H54 (cell line): ENCODE results near the gene IRS2.
"Not testable (repeated sequence)": the region's sequence is repeated elsewhere in the genome, so short reads cannot be mapped to it uniquely, and the experiment has no call there.

Source experiments
- DNase-seq: peaks from one replicate; pipeline ENCODE4 v3.0.0; 2011; ENCODE audit warnings: low spot score, mixed read lengths; ENCODE audit not compliant: insufficient read length
- FAIRE-seq: peaks from 3 replicates; lab custom pipeline; 2011; peaks lifted over from hg19 to GRCh38; lab: Jason Lieb, UNC
- POLR2A ChIP-seq: IDR thresholded peaks from 2 replicates; pipeline ENCODE4 v1.6.1; 2011; ENCODE audit warnings: low read depth, mild to moderate bottlenecking, low read length

IRS2 gene

GRCh38 chr13:109745060-109745459, 41.3 kb downstream of the IRS2 start:
- no peak for FAIRE-seq
- TF ChIP-seq POLR2A = no peak
- no peak for DNase-seq

GRCh38 chr13:109744512-109745051, 41.8 kb downstream of the IRS2 start:
- no peak for DNase-seq
- TF ChIP-seq POLR2A = no peak
- no peak for FAIRE-seq

GRCh38 chr13:109743706-109744453, 42.5 kb downstream of the IRS2 start:
- FAIRE-seq = peak; percentile 99
- no peak for TF ChIP-seq POLR2A
- DNase-seq = peak; percentile 84

DNA sequence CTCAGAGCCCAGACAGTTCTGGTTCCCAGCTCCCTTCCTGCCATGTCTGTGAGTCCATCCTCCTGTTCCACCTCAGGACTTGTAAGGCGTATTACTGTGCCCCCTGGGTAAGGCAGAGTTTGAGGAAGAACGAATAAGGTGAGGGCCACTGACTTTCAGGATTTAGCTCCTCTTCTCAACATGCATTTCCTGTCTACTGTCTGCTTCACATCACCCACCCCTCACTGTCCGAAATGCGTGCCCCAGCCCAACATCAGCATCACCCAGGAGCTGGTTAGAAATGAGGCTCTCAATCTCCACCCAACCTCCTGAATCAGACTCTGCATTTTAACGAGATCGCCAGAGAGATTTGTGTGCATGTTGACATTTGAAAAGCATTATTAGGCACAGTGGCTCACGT, 44.4 kb downstream of the IRS2 start:
- FAIRE-seq = no peak
- DNase-seq = no peak
- no peak for TF ChIP-seq POLR2A

GRCh38 chr13:109740721-109741120, 45.7 kb downstream of the IRS2 start:
- TF ChIP-seq POLR2A = no peak
- no peak for FAIRE-seq
- no peak for DNase-seq

- FAIRE-seq (no peak), DNase-seq (no peak)
- no peak for TF ChIP-seq POLR2A
Measured at GRCh38 chr13:109740121-109740520, 46.3 kb downstream of the IRS2 start.

DNA sequence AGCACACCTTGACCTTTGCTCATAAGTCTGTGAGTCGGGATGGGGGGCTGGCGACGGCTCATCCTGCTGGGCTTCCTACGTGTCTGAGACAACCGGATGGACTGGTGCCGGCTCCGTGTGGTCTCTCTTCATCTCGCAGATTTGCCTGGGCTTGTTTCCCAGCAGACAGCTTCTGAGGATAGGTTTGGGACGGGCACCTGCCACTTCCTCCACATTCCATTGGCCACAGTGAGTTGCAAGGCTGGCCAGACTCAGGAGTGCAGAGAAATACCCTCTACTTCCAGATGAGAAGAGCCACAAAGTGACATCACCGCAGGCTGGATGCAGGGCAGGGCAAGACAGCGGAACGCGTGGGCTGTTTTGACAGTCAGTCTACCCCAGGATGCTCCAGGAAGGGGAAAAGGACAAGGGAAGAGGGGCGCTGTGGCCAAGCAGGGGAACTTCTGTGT, 48.1 kb downstream of the IRS2 start:
- FAIRE-seq (no peak), DNase-seq (no peak)
- no peak for TF ChIP-seq POLR2A

DNA sequence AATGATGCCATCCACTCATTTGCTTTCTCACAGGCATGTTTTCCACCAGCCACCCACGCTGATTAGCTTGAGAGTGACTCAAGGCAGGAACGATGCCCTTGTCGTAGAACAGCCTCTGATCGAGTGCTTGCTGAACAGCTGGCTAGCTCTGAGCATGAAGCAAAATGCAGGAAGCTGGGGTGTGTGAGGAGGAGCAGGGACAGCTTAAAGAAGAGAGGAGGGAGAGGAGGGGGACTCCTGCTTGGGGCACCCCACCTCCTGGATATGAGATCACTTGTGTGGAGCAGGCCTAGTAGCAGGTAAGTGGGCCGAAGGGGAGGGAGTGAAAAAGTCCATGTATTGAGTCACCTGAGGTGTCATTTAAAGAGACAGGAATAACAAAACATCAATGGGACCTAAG, 48.8 kb downstream of the IRS2 start:
- TF ChIP-seq POLR2A = no peak
- DNase-seq (no peak), FAIRE-seq (no peak)

DNA sequence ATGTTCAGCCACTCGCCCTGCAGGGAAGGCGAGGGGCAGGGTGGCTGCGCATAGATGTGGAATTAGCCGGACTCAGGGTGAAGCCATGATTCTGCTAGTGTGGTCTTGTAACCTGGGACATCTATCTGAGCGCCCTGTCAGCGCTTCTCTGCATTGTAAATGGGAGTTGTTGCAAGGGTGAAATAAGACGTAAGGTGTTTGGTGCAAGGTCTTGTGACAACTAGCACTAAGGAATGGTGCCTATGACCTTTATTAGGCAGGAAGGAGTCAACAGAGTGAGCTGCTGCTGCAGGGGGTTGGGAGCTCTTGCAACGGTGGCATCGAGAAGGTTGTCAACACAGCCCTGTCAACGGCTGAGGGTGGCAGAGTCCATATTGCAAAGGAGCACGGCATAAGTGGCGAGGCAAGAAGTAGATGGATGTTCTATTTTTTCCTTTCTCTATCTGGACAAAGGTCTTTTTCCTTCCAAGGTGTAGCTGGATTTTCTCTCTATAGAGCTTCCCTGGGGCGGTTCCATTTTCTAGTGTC, 49.3 kb downstream of the IRS2 start:
- DNase-seq = no peak
- FAIRE-seq = no peak
- TF ChIP-seq POLR2A = no peak

DNA sequence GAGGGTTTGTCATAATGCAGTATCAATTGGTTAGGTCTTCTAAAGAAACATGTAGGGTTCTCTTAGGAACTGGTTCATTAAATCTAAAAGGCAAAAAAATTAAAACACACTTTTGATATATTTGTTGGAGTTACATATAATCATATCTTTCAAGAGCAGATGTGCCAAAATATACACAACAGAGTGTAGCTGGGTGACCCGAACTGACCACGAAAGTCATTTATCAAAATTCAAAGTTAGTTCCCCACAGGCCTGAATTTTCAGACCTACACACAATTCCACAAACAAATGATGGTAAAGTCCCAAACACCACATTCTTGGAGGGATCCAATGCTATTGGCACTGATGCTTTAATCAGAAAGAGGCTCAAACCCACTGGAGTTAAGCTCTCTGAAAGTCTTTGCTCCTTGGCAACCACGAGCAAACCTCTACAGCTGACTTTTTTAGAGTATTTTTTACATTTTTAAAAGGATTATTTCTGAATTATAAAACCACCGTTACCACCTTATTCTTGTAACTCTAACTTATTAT, 50.9 kb downstream of the IRS2 start:
- peak; percentile 71 for FAIRE-seq
- no peak for DNase-seq
- no peak for TF ChIP-seq POLR2A

GRCh38 chr13:109734002-109734785, 52.2 kb downstream of the IRS2 start:
- no peak for DNase-seq
- TF ChIP-seq POLR2A = no peak
- FAIRE-seq = no peak

DNA sequence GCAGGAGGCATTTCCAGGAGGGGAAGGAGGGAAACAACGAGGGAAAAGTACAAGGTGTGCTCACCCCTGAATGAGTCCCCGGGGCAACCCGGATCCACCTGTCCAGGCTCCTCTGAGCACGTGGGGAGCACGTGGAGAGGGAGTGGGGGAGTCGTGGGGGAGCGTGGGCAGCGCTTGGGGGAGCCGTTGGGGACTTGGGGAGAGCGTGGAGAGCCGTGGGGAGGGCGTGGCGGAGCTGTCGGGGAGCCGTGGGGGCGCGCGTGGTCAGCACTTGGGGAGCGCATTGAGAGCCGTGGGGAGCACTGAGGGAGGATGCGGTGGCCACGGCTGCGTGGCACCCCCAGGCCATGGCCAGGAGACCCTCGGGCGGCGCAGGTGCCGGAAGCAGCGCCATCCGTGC, 52.8 kb downstream of the IRS2 start:
- TF ChIP-seq POLR2A = no peak
- FAIRE-seq (no peak), DNase-seq (no peak)

- not testable (repeated sequence) for DNase-seq, FAIRE-seq
Measured at GRCh38 chr13:109732470-109733170, 53.8 kb downstream of the IRS2 start.
